Lower lobe of right lung (tissue), 2 donors: ENCODE results near the gene ZBTB7B. TPM values are rescaled to one million over a fixed set of nuclear protein-coding genes. Genes with fewer than 3 reads are reported as not detected.

Source experiments
- ATAC-seq, 2 donors: fragments of 200-7000 bp; cut with Tn5 transposase; one replicate each; pipeline ENCODE4 v1.9.1; 2020 to 2022; ENCODE audit warnings: mild to moderate bottlenecking in 2 of 2, moderate library complexity in 2 of 2
- DNase-seq: peaks from one replicate; pipeline ENCODE4 v3.0.0-alpha.2; 2020
- H3K27ac ChIP-seq: fragments of 200-600 bp; one replicate; pipeline ENCODE4 v1.8.0; 2022
- H3K27me3 ChIP-seq: fragments of 200-600 bp; one replicate; pipeline ENCODE4 v1.8.0; 2022; ENCODE audit warnings: low read depth
- H3K36me3 ChIP-seq: fragments of 200-600 bp; one replicate; pipeline ENCODE4 v1.8.0; 2022; ENCODE audit warnings: mild to moderate bottlenecking
- H3K4me1 ChIP-seq: fragments of 200-600 bp; one replicate; pipeline ENCODE4 v1.8.0; 2022
- H3K4me3 ChIP-seq: fragments of 200-600 bp; one replicate; pipeline ENCODE4 v1.8.0; 2022; ENCODE audit warnings: mild to moderate bottlenecking
- H3K9me3 ChIP-seq: fragments of 200-600 bp; one replicate; pipeline ENCODE4 v1.8.0; 2022
- CTCF ChIP-seq: fragments of 200-600 bp; IDR thresholded peaks from one replicate; pipeline ENCODE4 v1.8.0; 2022; ENCODE audit warnings: antibody characterized with exemption, mild to moderate bottlenecking
- intact Hi-C: fragments of 100-400 bp; cut with DNase I; formaldehyde crosslinking; loops from one replicate; pipeline ENCODE4 v1.11.0; 2022
- long read RNA-seq: library from polyadenylated mRNA; unstranded; transcript quantifications from one replicate; pipeline ENCODE4 v2.0.0, GENCODE V29; 2021
- total RNA-seq: library from RNA; stranded (reverse); fragmentation: NEBNext Ultra II Directional; extraction: Animal tissue kit (Norgen Biotek cat#: 25700); gene quantifications from one replicate; pipeline ENCODE4 v1.2.1, GENCODE V29; 2021
- donor health status: DM: no; HTN: yes; CAD: no; lungs with severe emphysema.

ZBTB7B gene
- 72.0 TPM for total RNA-seq
- long read RNA-seq, transcript ZBTB7B-201 (2 exons, 2,129 nt) = major isoform, 12 of 37 reads
- long read RNA-seq, partial matches to known transcripts = 0 of 37 reads
- long read RNA-seq, other reads (novel, unspliced or antisense) = 22 of 37 reads

GRCh38 chr1:155002464-155003226 is at the start of gene ZBTB7B:
Gene ZBTB7B (plus strand): TSS chr1:155002802. CDS start chr1:155014661, 11,859 bp downstream.
- Histone ChIP-seq H3K36me3 (no peaks in the 10 kb centered on the region), H3K27me3 (no peaks in the 10 kb centered on the region), H3K4me3 (peak within 1 kb of the TSS; percentile 97), H3K27ac (peak within 1 kb of the TSS; percentile 91), H3K9me3 (no peaks in the 10 kb centered on the region), H3K4me1 (peaks cover 59% of the 10 kb centered on the region)
- peak; percentile 80 for DNase-seq
- intact Hi-C loops = no loop called here
- peak; percentile 8 to 10 for ATAC-seq
- no peak for TF ChIP-seq CTCF

- no peak for ATAC-seq
- H3K27ac ChIP-seq = no peak overlapping the region
- peaks cover 27% of the 10 kb centered on the region for H3K36me3 ChIP-seq
- H3K9me3 ChIP-seq = no peaks in the 10 kb centered on the region
- intact Hi-C loops = no loop called here
- DNase-seq = no peak
- H3K27me3 ChIP-seq = no peaks in the 10 kb centered on the region
- H3K4me1 ChIP-seq = peaks cover 39% of the 10 kb centered on the region
- TF ChIP-seq CTCF = no peak
- no peak overlapping the region for H3K4me3 ChIP-seq
These were observed 49.0 kb upstream of the ZBTB7B start for GRCh38 chr1:154953611-154954038.

- H3K4me3 ChIP-seq = peak overlapping the region; percentile 65
- H3K27me3 ChIP-seq = no peaks in the 10 kb centered on the region
- peak overlapping the region; percentile 80 for H3K27ac ChIP-seq
- DNase-seq (no peak), ATAC-seq (no peak)
- TF ChIP-seq CTCF = no peak
- H3K4me1 ChIP-seq = peaks cover 39% of the 10 kb centered on the region
- H3K9me3 ChIP-seq = no peaks in the 10 kb centered on the region
- intact Hi-C loops = no loop called here
- H3K36me3 ChIP-seq = peaks cover 33% of the 10 kb centered on the region
These were observed 48.1 kb upstream of the ZBTB7B start for GRCh38 chr1:154954541-154954940.

GRCh38 chr1:154955039-154955717 is 47.4 kb upstream of the ZBTB7B start:
- intact Hi-C loops = no loop called here
- TF ChIP-seq CTCF = no peak
- peak overlapping the region; percentile 80 for H3K27ac ChIP-seq
- H3K9me3 ChIP-seq = no peaks in the 10 kb centered on the region
- H3K36me3 ChIP-seq = peaks cover 32% of the 10 kb centered on the region
- no peak for DNase-seq
- H3K4me1 ChIP-seq = peaks cover 40% of the 10 kb centered on the region
- peak; percentile 61 to 74 for ATAC-seq
- no peaks in the 10 kb centered on the region for H3K27me3 ChIP-seq
- H3K4me3 ChIP-seq = peak overlapping the region; percentile 65

- intact Hi-C loops = no loop called here
- ATAC-seq (peak; percentile 80 to 93), DNase-seq (no peak)
- Histone ChIP-seq H3K9me3 (no peaks in the 10 kb centered on the region), H3K4me3 (peak within 1 kb of the TSS; percentile 65), H3K27me3 (no peaks in the 10 kb centered on the region), H3K36me3 (peaks cover 24% of the 10 kb centered on the region), H3K27ac (peak within 1 kb of the TSS; percentile 80), H3K4me1 (peaks cover 48% of the 10 kb centered on the region)
- no peak for TF ChIP-seq CTCF
These were observed 46.7 kb upstream of the ZBTB7B start, which contains the start of gene PBXIP1 for GRCh38 chr1:154955718-154956543. Gene PBXIP1 (minus strand): TSS chr1:154956099. CDS start chr1:154953721, 2,378 bp downstream.
